ENCODE results near the gene TGFBR2. TPM values are rescaled to one million over a fixed set of nuclear protein-coding genes. Genes with fewer than 3 reads are reported as not detected.

Gene TGFBR2
- polyA plus RNA-seq, 1 donor (not counting 4 experiments of a cell fraction or from before 2014, with no cell fraction given), result 303 TPM

- H3K27ac ChIP-seq (ENCODE audit: control insufficient read depth, insufficient read depth, low read length), result no peak overlapping the region
- no peak overlapping the region for H3K4me2 ChIP-seq (ENCODE audit: control insufficient read depth, extremely low read depth, insufficient read depth, low read depth, low read length)
- H2AFZ ChIP-seq (ENCODE audit: control insufficient read depth, low read length), result no peak overlapping the region
- no peaks in the 10 kb centered on the region for H4K20me1 ChIP-seq (ENCODE audit: control insufficient read depth, extremely low read depth, insufficient read depth, low read length)
- peaks cover under 1% of the 10 kb centered on the region for H3K4me1 ChIP-seq (ENCODE audit: control insufficient read depth, extremely low read depth, insufficient read depth, low read length)
- H3K9me1 ChIP-seq (ENCODE audit: control insufficient read depth, extremely low read depth, insufficient read depth, low read length), result no peaks in the 10 kb centered on the region
- H3K4me3 ChIP-seq (ENCODE audit: control insufficient read depth in 2 of 3, extremely low read depth in 1 of 3, insufficient read depth in 2 of 3, low read depth in 1 of 3, low read length in 3 of 3), result no peak overlapping the region
- no peaks in the 10 kb centered on the region for H3K9me3 ChIP-seq (ENCODE audit: control insufficient read depth, low read depth, low read length)
- H3K9ac ChIP-seq (ENCODE audit: control insufficient read depth, extremely low read depth, insufficient read depth, low read length), result no peak overlapping the region
- H3K27me3 ChIP-seq (ENCODE audit: control insufficient read depth, extremely low read depth, insufficient read depth, low read length), result no peaks in the 10 kb centered on the region
- peaks cover 10% of the 10 kb centered on the region for H3K79me2 ChIP-seq (ENCODE audit: control insufficient read depth, insufficient read depth, low read length)
- H3K36me3 ChIP-seq (ENCODE audit: control insufficient read depth in 2 of 2, extremely low read depth in 1 of 2, insufficient read depth in 2 of 2, low read length in 2 of 2), result peaks cover 41 to 48% of the 10 kb centered on the region in 2 experiments
- DNase-seq (ENCODE audit: low read depth, low spot score) (no peak), FAIRE-seq (no peak)
- TF ChIP-seq CTCF (optimal IDR thresholded peaks at IDR 0.05 in 1 of 3, IDR thresholded peaks at IDR 0.05 in 1 of 3, conservative IDR thresholded peaks at IDR 0.05 in 1 of 3; ENCODE audit: extremely low read depth in 1 of 3, insufficient read depth in 2 of 3, low read length in 3 of 3), result no peak
- TF ChIP-seq EZH2 (IDR thresholded peaks at IDR 0.05; ENCODE audit: low read length), result no peak
- dilution Hi-C loops (cut with MboI; ENCODE audit: extremely low pct_ligation_motif_present, low sequenced_read_pairs), result no loop called here
Measured at GRCh38 chr3:30694668-30695067, 88.3 kb downstream of the TGFBR2 start.

- H3K4me3 ChIP-seq (ENCODE audit: control insufficient read depth in 2 of 3, extremely low read depth in 1 of 3, insufficient read depth in 2 of 3, low read depth in 1 of 3, low read length in 3 of 3), result no peak overlapping the region
- no peak overlapping the region for H3K9ac ChIP-seq (ENCODE audit: control insufficient read depth, extremely low read depth, insufficient read depth, low read length)
- H3K4me1 ChIP-seq (ENCODE audit: control insufficient read depth, extremely low read depth, insufficient read depth, low read length), result peaks cover 4% of the 10 kb centered on the region
- FAIRE-seq, result no peak
- no peak overlapping the region for H2AFZ ChIP-seq (ENCODE audit: control insufficient read depth, low read length)
- dilution Hi-C loops (cut with MboI; ENCODE audit: extremely low pct_ligation_motif_present, low sequenced_read_pairs), result no loop called here
- no peak overlapping the region for H3K27ac ChIP-seq (ENCODE audit: control insufficient read depth, insufficient read depth, low read length)
- no peak for DNase-seq (ENCODE audit: low read depth, low spot score)
- H3K4me2 ChIP-seq (ENCODE audit: control insufficient read depth, extremely low read depth, insufficient read depth, low read depth, low read length), result no peak overlapping the region
- H3K36me3 ChIP-seq (ENCODE audit: control insufficient read depth in 2 of 2, extremely low read depth in 1 of 2, insufficient read depth in 2 of 2, low read length in 2 of 2), result peaks cover 39 to 43% of the 10 kb centered on the region in 2 experiments
- no peaks in the 10 kb centered on the region for H3K27me3 ChIP-seq (ENCODE audit: control insufficient read depth, extremely low read depth, insufficient read depth, low read length)
- H3K9me1 ChIP-seq (ENCODE audit: control insufficient read depth, extremely low read depth, insufficient read depth, low read length), result no peaks in the 10 kb centered on the region
- TF ChIP-seq EZH2 (IDR thresholded peaks at IDR 0.05; ENCODE audit: low read length), result no peak
- TF ChIP-seq CTCF (optimal IDR thresholded peaks at IDR 0.05 in 1 of 3, IDR thresholded peaks at IDR 0.05 in 1 of 3, conservative IDR thresholded peaks at IDR 0.05 in 1 of 3; ENCODE audit: extremely low read depth in 1 of 3, insufficient read depth in 2 of 3, low read length in 3 of 3), result no peak
- no peaks in the 10 kb centered on the region for H4K20me1 ChIP-seq (ENCODE audit: control insufficient read depth, extremely low read depth, insufficient read depth, low read length)
- no peaks in the 10 kb centered on the region for H3K9me3 ChIP-seq (ENCODE audit: control insufficient read depth, low read depth, low read length)
- H3K79me2 ChIP-seq (ENCODE audit: control insufficient read depth, insufficient read depth, low read length), result peaks cover 7% of the 10 kb centered on the region
Measured at GRCh38 chr3:30695302-30696061, 89.1 kb downstream of the TGFBR2 start.

Data from keratinocyte (primary cell).